SH-SY5Y (cell line): ENCODE results near the gene MTHFD1L.

ENCODE experiments used
- GATA2 ChIP-seq: IDR thresholded peaks from 2 replicates; pipeline ENCODE4 v1.6.1; 2011; ENCODE audit warnings: mild to moderate bottlenecking, low read depth, low read length
- GATA3 ChIP-seq: IDR thresholded peaks from 2 replicates; pipeline ENCODE4 v1.6.1; 2011; ENCODE audit warnings: low read depth, mild to moderate bottlenecking, low read length, moderate library complexity

GRCh38 chr6:151136141-151136755 is 270.7 kb downstream of the MTHFD1L start:
- no peak for TF ChIP-seq GATA3
- no peak for TF ChIP-seq GATA2
